Measurements from ENCODE around the gene PRDX4.
A peak's percentile ranks its signal among the peaks of the same experiment; 100 is the strongest.

DNA sequence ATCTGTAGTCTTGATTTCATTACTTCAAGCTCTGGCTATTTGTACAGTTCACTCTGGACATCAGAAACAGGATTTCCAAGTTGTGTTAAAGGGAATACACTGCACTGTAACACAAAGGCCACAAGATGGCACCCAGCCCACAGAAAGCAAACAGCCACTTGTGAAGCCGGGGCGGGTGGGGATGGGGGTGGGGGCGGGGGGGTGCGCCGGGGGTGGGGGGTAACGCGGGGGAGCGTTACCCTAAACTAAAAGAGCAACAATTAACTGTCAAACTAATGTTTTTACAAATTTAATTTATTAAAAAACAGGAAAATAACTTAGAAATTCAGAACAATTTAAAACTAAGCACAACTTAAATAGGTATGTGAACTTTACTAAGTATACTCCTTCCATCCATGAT is 27.3 kb downstream of the PRDX4 start:
- TF ChIP-seq EP300 (IDR thresholded peaks at IDR 0.05) (no peak), POLR2A (IDR thresholded peaks at IDR 0.05) (no peak)
- TF ChIP-seq, protein P1, sequence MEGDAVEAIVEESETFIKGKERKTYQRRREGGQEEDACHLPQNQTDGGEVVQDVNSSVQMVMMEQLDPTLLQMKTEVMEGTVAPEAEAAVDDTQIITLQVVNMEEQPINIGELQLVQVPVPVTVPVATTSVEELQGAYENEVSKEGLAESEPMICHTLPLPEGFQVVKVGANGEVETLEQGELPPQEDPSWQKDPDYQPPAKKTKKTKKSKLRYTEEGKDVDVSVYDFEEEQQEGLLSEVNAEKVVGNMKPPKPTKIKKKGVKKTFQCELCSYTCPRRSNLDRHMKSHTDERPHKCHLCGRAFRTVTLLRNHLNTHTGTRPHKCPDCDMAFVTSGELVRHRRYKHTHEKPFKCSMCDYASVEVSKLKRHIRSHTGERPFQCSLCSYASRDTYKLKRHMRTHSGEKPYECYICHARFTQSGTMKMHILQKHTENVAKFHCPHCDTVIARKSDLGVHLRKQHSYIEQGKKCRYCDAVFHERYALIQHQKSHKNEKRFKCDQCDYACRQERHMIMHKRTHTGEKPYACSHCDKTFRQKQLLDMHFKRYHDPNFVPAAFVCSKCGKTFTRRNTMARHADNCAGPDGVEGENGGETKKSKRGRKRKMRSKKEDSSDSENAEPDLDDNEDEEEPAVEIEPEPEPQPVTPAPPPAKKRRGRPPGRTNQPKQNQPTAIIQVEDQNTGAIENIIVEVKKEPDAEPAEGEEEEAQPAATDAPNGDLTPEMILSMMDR (IDR thresholded peaks at IDR 0.05) = peak in 3 of 6 experiments; percentile 26 to 54 (median 38)

All from upper lobe of left lung (tissue), 4 donors.